Measurements from ENCODE around the gene MRPL45.
"Not testable (repeated sequence)": the region's sequence is repeated elsewhere in the genome, so short reads cannot be mapped to it uniquely, and the experiment has no call there.

Gene MRPL45

DNA sequence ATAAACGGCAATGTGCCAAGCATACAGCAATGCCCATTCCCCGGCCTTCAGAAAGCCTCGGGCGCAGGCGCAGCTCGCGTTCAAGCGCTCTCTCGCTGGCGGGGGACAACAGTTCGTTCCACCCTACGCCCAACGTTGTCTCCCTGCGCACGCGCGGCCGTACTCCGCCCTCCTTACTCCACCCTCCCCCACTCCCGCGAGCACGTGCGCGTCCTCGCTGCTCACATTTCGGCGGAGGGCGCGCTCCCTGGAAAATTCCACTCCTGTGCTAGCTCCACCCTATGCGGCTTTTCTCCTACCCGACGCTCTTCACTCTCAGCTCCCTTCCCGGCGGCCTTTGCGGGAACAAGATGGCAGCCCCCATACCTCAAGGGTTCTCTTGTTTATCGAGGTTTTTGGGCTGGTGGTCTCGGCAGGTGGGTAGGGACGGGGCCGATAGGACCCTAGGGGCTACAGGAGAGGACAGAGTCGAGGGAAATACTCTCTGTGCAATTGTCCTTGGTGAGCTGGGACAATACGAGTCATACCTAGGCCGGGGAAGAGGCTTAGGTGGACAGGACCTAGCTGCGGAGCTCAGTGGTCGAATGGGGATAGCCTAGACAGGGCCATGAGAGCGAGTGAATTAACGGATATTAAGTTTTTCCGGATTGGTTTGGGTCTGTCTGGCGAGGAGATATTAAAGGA lies at the start of gene MRPL45:
Gene MRPL45 (plus strand): TSS at position 335 of the 684 bp plus-strand sequence. CDS start 16 bp downstream, at position 351.
- H3K4me1 Mint-ChIP-seq (ENCODE audit: low read depth), result peaks cover 13% of the 10 kb centered on the region
- not testable (repeated sequence) for H3K9me3 Mint-ChIP-seq, H3K27me3 Mint-ChIP-seq
- peaks cover 22% of the 10 kb centered on the region for H3K36me3 Mint-ChIP-seq (ENCODE audit: low read depth)
- peak; percentile 98 for DNase-seq
- H3K4me3 Mint-ChIP-seq, result peak within 1 kb of the TSS; percentile 98
- H3K27ac Mint-ChIP-seq, result peak within 1 kb of the TSS; percentile 99

DNA sequence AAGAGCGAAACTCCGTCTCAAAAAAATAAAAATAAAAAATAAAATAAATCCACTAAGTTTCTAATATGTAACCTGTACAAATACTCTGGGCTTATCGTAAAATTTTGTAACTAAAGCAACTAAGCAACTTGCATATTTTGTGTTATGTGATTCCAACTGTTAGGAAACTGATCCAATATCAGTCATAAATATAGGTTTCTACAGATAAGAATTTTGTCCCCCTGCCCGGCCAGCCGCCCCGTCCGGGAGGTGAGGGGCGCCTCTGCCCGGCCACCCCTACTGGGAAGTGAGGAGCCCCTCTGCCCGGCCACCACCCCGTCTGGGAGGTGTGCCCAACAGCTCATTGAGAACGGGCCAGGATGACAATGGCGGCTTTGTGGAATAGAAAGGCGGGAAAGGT lies 43.8 kb upstream of the MRPL45 start:
- not testable (repeated sequence) for H3K27me3 Mint-ChIP-seq, DNase-seq, H3K27ac Mint-ChIP-seq, H3K9me3 Mint-ChIP-seq, H3K4me3 Mint-ChIP-seq
- peaks cover 11% of the 10 kb centered on the region for H3K36me3 Mint-ChIP-seq (ENCODE audit: low read depth)
- peaks cover 11% of the 10 kb centered on the region for H3K4me1 Mint-ChIP-seq (ENCODE audit: low read depth)

DNA sequence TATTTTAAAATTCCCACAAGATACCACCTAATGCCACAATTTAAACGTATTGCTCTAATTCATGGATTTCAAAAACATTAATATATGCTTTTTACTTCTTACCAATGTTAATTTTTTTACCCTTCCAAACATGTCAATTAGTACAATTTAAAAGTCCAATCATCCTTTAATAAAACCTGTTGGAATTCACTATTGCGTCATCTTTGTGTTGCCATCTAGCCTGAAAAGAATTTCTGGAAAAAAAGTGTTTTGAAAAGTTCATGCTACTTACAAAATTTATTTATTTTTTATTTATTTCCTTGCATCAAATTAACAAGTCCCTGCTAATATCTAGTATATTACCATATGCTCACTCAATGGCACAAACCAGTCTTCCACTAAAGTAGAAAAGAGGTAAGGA lies 42.6 kb upstream of the MRPL45 start:
- H3K4me3 Mint-ChIP-seq, H3K27me3 Mint-ChIP-seq, H3K27ac Mint-ChIP-seq, DNase-seq, H3K9me3 Mint-ChIP-seq: not testable (repeated sequence)
- peaks cover 11% of the 10 kb centered on the region for H3K36me3 Mint-ChIP-seq (ENCODE audit: low read depth)
- peaks cover 11% of the 10 kb centered on the region for H3K4me1 Mint-ChIP-seq (ENCODE audit: low read depth)

DNA sequence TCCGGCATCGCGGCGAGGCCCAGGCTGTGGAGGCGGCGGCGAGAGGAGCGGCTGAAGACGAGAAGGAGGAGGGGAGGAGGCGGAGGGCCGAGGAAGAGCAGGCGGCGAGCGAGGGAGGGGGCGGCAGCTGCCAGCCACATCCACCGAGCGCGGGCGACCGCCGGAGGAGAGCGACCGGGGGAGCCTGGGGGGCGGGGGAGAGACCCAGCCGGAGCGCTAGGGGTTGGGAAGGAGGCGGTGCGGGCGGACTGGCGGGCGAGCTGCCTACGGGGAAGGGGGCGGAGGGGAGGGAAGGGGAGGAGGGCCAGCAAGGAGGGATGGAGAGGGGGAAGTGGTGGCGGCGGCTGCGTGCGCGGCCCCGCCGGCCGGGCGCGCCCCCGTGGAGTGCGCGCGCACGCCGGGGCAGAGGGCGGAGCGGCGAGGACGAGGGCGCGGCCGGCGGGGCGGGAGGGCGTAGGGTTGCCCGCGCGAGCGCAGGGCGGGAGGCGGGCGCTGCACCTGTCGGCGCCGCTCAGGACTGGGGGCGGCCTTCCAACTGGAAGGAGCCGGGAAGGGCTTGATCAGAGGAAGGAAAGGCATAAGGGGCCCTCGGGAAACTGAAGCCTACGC lies 39.9 kb upstream of the MRPL45 start:
- peaks cover 11% of the 10 kb centered on the region for H3K36me3 Mint-ChIP-seq (ENCODE audit: low read depth)
- H3K27ac Mint-ChIP-seq, result peak overlapping the region; percentile 29
- H3K9me3 Mint-ChIP-seq; H3K27me3 Mint-ChIP-seq; H3K4me1 Mint-ChIP-seq (ENCODE audit: low read depth): not testable (repeated sequence)
- peak overlapping the region; percentile 64 for H3K4me3 Mint-ChIP-seq
- peak; percentile 88 for DNase-seq

DNA sequence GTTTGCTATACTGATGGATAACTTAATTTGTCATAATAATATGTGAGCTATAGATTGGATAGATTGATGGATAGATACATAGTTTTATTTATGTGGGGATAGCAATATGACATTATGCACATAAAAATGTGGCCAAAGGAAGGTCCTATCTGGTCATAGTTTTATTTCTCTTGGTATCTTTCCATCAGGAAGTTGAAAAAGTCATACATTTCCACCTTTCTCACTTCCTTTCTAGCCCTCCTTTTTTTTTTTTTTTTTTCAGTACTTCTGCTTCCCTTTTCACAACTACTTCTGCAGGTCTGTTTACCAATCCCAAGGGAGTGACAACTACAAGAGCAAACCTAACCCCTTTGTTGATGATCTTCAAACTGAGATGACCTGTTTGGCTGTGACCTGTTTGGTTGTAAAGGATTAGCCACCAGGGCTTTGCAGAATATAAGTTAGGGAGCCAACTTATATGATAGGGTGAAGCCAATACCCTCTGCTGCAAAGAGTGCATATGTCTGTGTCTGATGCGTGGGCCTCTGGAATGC lies 30.9 kb upstream of the MRPL45 start:
- H3K36me3 Mint-ChIP-seq (ENCODE audit: low read depth); DNase-seq; H3K27ac Mint-ChIP-seq; H3K27me3 Mint-ChIP-seq; H3K4me3 Mint-ChIP-seq; H3K4me1 Mint-ChIP-seq (ENCODE audit: low read depth); H3K9me3 Mint-ChIP-seq: not testable (repeated sequence)

DNA sequence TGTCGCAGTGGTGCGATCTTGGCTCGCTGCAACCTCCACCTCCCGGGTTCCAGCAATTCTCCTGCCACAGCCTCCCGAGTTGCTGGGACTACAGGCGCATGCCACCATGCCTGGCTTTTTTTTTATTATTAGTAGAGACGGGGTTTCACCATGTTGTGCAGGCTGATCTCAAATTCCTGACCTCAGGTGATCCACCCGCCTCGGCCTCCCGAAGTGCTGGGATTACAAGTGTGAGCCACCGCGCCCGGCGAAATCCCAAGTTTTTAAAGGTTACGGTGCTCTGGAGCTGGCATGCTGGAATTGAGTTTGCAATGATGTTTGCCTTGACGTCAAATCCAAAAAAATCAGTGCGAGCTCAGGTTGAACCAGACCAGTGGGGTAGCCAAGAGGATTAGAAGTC lies 30.4 kb upstream of the MRPL45 start:
- H3K9me3 Mint-ChIP-seq, result not testable (repeated sequence)

DNA sequence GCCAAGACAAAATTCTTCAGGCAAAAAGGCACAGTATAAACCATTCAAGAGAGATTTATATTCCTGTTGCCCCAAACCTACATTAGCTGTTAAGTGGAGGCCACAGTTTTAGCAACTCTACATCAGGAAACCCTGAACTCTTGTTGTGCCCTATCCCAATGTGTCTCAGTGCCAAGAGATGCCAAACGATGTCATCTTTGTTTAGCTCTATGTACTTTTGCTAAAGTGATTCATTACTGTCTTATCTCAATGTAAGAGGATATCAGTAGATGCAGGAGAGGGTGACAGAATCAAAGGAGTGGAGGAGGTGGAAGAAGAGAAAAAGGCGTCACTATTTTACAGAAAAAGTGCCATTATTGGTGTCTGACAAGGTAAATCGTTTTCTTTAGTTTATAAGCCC lies 28.8 kb upstream of the MRPL45 start:
- H3K4me3 Mint-ChIP-seq; H3K36me3 Mint-ChIP-seq (ENCODE audit: low read depth); H3K27ac Mint-ChIP-seq; H3K4me1 Mint-ChIP-seq (ENCODE audit: low read depth); H3K27me3 Mint-ChIP-seq; H3K9me3 Mint-ChIP-seq; DNase-seq: not testable (repeated sequence)

More for the DNA sequence above, 30.4 kb upstream of the MRPL45 start:
- H3K4me3 Mint-ChIP-seq; H3K36me3 Mint-ChIP-seq (ENCODE audit: low read depth); H3K27ac Mint-ChIP-seq; H3K27me3 Mint-ChIP-seq; DNase-seq; H3K4me1 Mint-ChIP-seq (ENCODE audit: low read depth): not testable (repeated sequence)

DNA sequence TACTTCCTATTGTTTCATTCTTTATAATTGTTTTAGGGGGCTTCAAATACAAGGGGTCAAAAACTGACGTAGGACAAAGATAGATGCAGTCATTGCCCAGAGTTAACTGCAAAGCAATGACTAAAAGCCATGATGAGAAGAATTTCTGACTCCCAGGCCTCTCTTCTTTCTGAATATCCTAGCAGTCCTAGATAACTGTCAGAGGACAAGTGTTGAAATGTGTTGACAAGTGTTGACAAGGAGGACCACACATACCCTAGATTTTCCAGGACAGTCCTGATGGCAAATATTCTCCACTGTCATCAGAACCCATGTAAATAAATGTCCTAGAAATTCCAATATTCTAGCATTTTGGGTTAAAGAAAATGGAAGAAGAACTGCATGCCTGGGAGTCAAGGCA lies 27.9 kb upstream of the MRPL45 start:
- H3K27ac Mint-ChIP-seq; H3K36me3 Mint-ChIP-seq (ENCODE audit: low read depth); H3K9me3 Mint-ChIP-seq; DNase-seq; H3K4me3 Mint-ChIP-seq; H3K4me1 Mint-ChIP-seq (ENCODE audit: low read depth); H3K27me3 Mint-ChIP-seq: not testable (repeated sequence)

DNA sequence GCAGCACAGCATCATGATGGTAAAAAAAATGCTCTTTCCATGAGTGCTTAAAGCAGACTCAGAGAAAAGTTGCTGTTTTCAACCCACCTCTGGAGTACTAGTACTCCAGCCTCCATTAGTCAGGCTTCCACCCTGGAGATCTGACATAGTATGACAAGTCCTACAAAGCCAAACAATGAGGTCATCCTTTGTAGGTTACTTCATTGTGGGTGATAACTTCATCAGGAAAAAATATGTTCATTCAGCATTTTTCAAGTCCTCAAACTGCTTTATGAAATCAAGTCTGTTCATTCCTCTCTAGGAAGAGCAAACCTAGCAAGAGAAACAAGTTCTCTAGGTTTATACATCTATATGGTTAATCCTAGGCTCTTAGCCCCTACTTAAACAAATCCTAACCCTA lies 27.4 kb upstream of the MRPL45 start:
- not testable (repeated sequence) for DNase-seq; H3K4me1 Mint-ChIP-seq (ENCODE audit: low read depth); H3K9me3 Mint-ChIP-seq; H3K36me3 Mint-ChIP-seq (ENCODE audit: low read depth); H3K27ac Mint-ChIP-seq; H3K4me3 Mint-ChIP-seq; H3K27me3 Mint-ChIP-seq

DNA sequence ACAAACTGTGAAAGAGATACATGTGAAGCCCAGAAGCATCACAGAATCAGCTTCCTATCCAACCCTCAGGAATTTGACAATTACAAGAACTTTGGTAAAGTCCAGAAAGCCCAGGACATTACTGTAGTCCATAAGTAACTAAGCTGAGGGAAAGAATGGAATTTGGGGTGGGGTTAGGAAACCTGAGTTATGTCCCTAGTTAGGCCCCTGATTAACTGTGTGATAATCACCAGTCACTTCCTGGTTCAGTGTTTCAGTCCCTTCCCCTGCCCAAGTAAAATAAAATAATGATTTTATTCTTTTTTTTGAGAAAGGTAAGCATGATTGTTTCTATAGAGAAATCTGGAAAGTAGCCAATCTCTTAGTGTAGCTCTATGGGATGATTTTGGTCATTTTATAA lies 11.0 kb upstream of the MRPL45 start:
- H3K4me3 Mint-ChIP-seq; H3K27me3 Mint-ChIP-seq; DNase-seq; H3K27ac Mint-ChIP-seq; H3K9me3 Mint-ChIP-seq; H3K36me3 Mint-ChIP-seq (ENCODE audit: low read depth): not testable (repeated sequence)
- peaks cover 10% of the 10 kb centered on the region for H3K4me1 Mint-ChIP-seq (ENCODE audit: low read depth)

DNA sequence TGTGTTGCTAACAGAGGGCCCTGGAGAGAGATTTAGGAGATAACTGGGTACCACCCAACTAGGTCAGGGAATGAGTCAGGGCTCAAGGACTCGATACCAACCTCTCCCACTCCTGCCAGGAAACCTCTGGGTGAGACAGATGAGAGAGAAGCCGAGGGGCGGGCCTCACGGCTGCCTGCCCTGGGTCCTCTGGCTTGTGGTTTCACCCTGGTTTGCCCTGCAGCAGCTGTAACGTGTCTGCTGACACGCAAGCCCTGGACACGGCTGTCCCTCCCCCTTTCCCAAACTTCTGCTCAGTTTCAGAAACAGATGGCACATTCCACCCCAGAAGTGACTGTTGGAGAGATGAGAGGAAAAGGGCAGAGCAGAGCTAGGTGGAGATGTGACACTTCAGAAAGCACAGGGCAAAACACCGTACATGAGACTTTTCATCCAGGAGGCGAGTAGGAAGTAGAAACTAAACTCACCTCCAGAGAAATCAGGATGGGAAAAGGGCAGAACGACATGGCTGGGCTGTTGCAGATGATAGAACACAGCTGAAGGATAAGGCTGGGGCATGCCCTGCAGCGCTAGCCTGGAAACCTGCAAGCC lies 10.4 kb upstream of the MRPL45 start:
- H3K36me3 Mint-ChIP-seq (ENCODE audit: low read depth); H3K9me3 Mint-ChIP-seq; H3K27me3 Mint-ChIP-seq: not testable (repeated sequence)
- Mint-ChIP-seq H3K27ac (peak overlapping the region; percentile 84), H3K4me3 (peak overlapping the region; percentile 40), H3K4me1 (ENCODE audit: low read depth) (peaks cover 10% of the 10 kb centered on the region)
- DNase-seq, result peak; percentile 34

DNA sequence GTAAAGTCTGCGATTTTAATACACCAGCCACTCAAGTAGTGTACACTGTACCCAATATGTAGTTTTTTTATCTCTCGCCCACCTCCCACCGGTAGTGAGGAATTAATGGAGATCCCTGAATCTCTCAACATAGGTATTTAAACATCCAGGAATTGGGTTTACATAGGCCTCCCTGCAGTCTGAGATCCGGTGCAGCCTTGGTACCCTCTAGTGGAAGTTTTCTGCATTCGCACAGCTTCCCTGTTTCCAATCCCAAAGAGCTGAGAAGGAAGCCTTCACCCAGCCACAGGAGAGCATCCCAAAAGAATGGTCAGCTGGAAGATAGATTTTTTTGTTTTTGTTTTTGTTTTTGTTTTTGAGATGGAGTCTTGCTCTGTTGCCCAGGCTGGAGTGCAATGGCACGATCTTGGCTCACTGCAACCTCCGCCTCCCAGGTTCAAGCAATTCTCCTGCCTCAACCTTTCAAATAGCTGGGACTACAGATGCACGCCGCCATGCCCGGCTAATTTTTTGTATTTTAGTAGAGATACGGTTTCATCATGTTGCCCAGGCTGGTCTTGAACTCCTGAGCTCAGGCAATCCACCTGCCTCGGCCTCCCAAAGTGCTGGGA lies 8.6 kb upstream of the MRPL45 start:
- not testable (repeated sequence) for H3K4me3 Mint-ChIP-seq; H3K36me3 Mint-ChIP-seq (ENCODE audit: low read depth); H3K27ac Mint-ChIP-seq; H3K27me3 Mint-ChIP-seq; H3K9me3 Mint-ChIP-seq; DNase-seq
- H3K4me1 Mint-ChIP-seq (ENCODE audit: low read depth), result peaks cover 10% of the 10 kb centered on the region

DNA sequence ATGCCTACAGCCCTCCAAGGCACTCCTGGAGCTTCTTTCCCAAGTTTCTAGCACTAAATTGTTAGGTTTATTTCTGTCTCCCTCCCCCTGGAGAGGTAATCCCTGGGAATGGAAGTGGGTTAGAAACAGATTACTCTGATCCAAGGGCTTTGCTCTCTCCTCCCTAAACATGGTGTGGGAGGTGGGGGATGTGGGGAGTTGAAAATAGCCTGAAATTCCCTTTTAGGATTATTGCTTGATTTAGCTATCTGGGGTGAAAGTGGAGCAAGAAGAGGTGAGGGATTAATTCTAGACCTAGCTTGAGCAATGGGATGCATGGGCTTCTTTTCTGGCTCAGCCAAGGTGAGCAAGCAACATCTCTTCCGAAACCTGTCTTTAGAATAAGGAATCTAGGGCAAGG lies 7.2 kb upstream of the MRPL45 start:
- not testable (repeated sequence) for H3K9me3 Mint-ChIP-seq; H3K36me3 Mint-ChIP-seq (ENCODE audit: low read depth); H3K27ac Mint-ChIP-seq; H3K27me3 Mint-ChIP-seq; H3K4me3 Mint-ChIP-seq; DNase-seq
- peaks cover 10% of the 10 kb centered on the region for H3K4me1 Mint-ChIP-seq (ENCODE audit: low read depth)

DNA sequence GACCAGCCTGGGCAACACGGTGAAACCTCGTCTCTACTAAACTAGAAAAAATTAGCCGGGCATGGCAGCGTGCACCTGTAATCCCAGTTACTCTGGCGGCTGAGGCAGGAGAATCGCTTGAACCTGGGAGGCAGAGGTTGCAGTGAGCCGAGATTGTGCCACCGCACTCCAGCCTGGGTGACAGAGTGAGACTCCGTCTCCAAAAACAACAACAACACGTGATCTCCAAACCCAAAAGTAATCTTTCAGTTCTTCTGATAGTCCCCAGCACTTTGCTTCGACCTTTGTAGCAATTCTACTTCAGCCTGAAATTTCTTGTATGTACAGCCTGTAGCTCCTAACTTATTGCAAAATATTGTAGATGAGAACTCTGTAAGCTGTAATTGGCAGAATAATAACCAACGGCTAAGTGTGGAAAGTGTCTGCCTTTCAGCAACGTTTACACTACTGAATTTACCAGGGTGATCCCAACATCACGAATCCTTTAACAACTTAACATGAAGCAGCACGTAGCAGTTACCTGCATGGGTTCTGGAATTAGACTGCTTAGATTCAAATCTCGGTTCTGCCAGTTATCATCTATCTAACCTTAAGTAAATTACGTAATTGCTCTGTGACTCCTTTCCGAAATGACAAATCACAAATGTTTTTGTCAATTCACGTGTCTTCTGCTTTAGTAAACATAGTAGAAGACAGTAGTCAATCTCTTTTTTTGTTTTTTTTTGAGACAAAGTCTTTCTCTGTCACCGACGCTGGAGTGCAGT lies 1.2 kb upstream of the MRPL45 start:
- peak overlapping the region; percentile 99 for H3K27ac Mint-ChIP-seq
- H3K27me3 Mint-ChIP-seq, result not testable (repeated sequence)

More for the DNA sequence above, 1.2 kb upstream of the MRPL45 start:
- peaks cover 13% of the 10 kb centered on the region for H3K36me3 Mint-ChIP-seq (ENCODE audit: low read depth)
- not testable (repeated sequence) for H3K9me3 Mint-ChIP-seq, DNase-seq
- H3K4me3 Mint-ChIP-seq, result peak overlapping the region; percentile 98
- H3K4me1 Mint-ChIP-seq (ENCODE audit: low read depth), result peaks cover 13% of the 10 kb centered on the region
